Measurements from ENCODE around the gene NINJ2. TPM values are rescaled to one million over a fixed set of nuclear protein-coding genes. Genes with fewer than 3 reads are reported as not detected.

The NINJ2 gene
- polyA plus RNA-seq, 3 donors = 32.9 to 92.7 (median 73.7) TPM

GRCh38 chr12:592024-592505, 71.2 kb downstream of the NINJ2 start:
- Histone ChIP-seq H3K9me3 (replicated peaks in 1 of 2; ENCODE audit: control insufficient read depth in 1 of 2, insufficient read depth in 1 of 2, low read length in 2 of 2) (no peaks in the 10 kb centered on the region), H4K20me1 (ENCODE audit: insufficient read depth, low read length) (no peaks in the 10 kb centered on the region), H3K79me2 (ENCODE audit: insufficient read depth, low read length) (no peaks in the 10 kb centered on the region), H3K4me1 (ENCODE audit: control insufficient read depth in 1 of 2, insufficient read depth in 2 of 2, low read length in 2 of 2) (peaks cover 36 to 42% of the 10 kb centered on the region in 2 donors), H3K9ac (ENCODE audit: insufficient read depth, low read length, poor library complexity, severe bottlenecking) (no peak overlapping the region), H3K4me3 (replicated peaks in 1 of 3; ENCODE audit: low read depth in 2 of 3, low read length in 3 of 3) (no peak overlapping the region), H3K4me2 (replicated peaks; ENCODE audit: extremely low read depth, low read length, poor library complexity, severe bottlenecking) (no peak overlapping the region), H2AFZ (ENCODE audit: insufficient read depth, low read depth, low read length, poor library complexity, severe bottlenecking) (peak overlapping the region; percentile 24), H3K27ac (ENCODE audit: low read depth in 1 of 2, low read length in 2 of 2) (no peak overlapping the region), H3K27me3 (ENCODE audit: control insufficient read depth in 2 of 2, insufficient read depth in 2 of 2, low read length in 2 of 2) (no peaks in the 10 kb centered on the region), H3K36me3 (replicated peaks in 1 of 2; ENCODE audit: control insufficient read depth in 1 of 2, insufficient read depth in 2 of 2, low read length in 2 of 2) (no peaks in the 10 kb centered on the region)
- no peak for TF ChIP-seq CTCF (IDR thresholded peaks at IDR 0.05)
- Mint-ChIP-seq H3K4me1 (peaks cover 49% of the 10 kb centered on the region), H3K27ac (peak overlapping the region in 3 of 7 donors; percentile 18 to 68 (median 56)), H3K4me3 (peak overlapping the region in 1 of 2 donors; percentile 39), H3K9me3 (peaks cover 0 to 6% (median 2%) of the 10 kb centered on the region in 7 donors), H3K27me3 (ENCODE audit: low read depth in 3 of 3) (peaks cover 0 to 1% (median 0%) of the 10 kb centered on the region in 3 donors), H3K36me3 (peaks cover 22 to 23% of the 10 kb centered on the region in 2 donors)
- DNase-seq = no peak
- WGBS (ENCODE audit: insufficient coverage) = 80% methylated on average over 9 of the region's 11 CpGs
- intact Hi-C loops (cut with micrococcal nuclease) = no loop called here

GRCh38 chr12:591167-592023, 71.8 kb downstream of the NINJ2 start:
- peak; percentile 33 to 68 (median 33) for DNase-seq
- Mint-ChIP-seq H3K27ac (peak overlapping the region in 5 of 7 donors; percentile 12 to 77 (median 18)), H3K36me3 (peaks cover 19 to 22% of the 10 kb centered on the region in 2 donors), H3K27me3 (ENCODE audit: low read depth in 3 of 3) (peaks cover 0 to 1% (median 0%) of the 10 kb centered on the region in 3 donors), H3K4me1 (peaks cover 44% of the 10 kb centered on the region), H3K4me3 (peak overlapping the region in 1 of 2 donors; percentile 62), H3K9me3 (peaks cover 0 to 4% (median 2%) of the 10 kb centered on the region in 7 donors)
- Histone ChIP-seq H3K27me3 (ENCODE audit: control insufficient read depth in 2 of 2, insufficient read depth in 2 of 2, low read length in 2 of 2) (no peaks in the 10 kb centered on the region), H3K9me3 (replicated peaks in 1 of 2; ENCODE audit: control insufficient read depth in 1 of 2, insufficient read depth in 1 of 2, low read length in 2 of 2) (no peaks in the 10 kb centered on the region), H3K36me3 (replicated peaks in 1 of 2; ENCODE audit: control insufficient read depth in 1 of 2, insufficient read depth in 2 of 2, low read length in 2 of 2) (no peaks in the 10 kb centered on the region), H3K4me2 (replicated peaks; ENCODE audit: extremely low read depth, low read length, poor library complexity, severe bottlenecking) (no peak overlapping the region), H2AFZ (ENCODE audit: insufficient read depth, low read depth, low read length, poor library complexity, severe bottlenecking) (peak overlapping the region; percentile 24), H3K27ac (ENCODE audit: low read depth in 1 of 2, low read length in 2 of 2) (no peak overlapping the region), H4K20me1 (ENCODE audit: insufficient read depth, low read length) (no peaks in the 10 kb centered on the region), H3K9ac (ENCODE audit: insufficient read depth, low read length, poor library complexity, severe bottlenecking) (no peak overlapping the region), H3K79me2 (ENCODE audit: insufficient read depth, low read length) (no peaks in the 10 kb centered on the region), H3K4me1 (ENCODE audit: control insufficient read depth in 1 of 2, insufficient read depth in 2 of 2, low read length in 2 of 2) (peaks cover 36 to 42% of the 10 kb centered on the region in 2 donors), H3K4me3 (replicated peaks in 1 of 3; ENCODE audit: low read depth in 2 of 3, low read length in 3 of 3) (no peak overlapping the region)
- peak; percentile 30 for TF ChIP-seq CTCF (IDR thresholded peaks at IDR 0.05)
- WGBS (ENCODE audit: insufficient coverage) = 42% methylated on average over 10 of the region's 16 CpGs
- intact Hi-C loops (cut with micrococcal nuclease) = no loop called here
